Upper lobe of left lung (tissue), 4 donors: ENCODE measurements around the gene PAX9.

Source experiments
- EP300 ChIP-seq, 4 donors: sonication (generic); formaldehyde crosslinking; IDR thresholded peaks; one replicate each; pipeline ENCODE4 v1.5.1; 2017; ENCODE audit warnings: antibody characterized with exemption in 4 of 4, control low read depth in 2 of 4
- POLR2A ChIP-seq, 4 donors: fragments of 450-650 bp; IDR thresholded peaks; one replicate each; pipeline ENCODE4 v1.5.1; 2016 to 2017; ENCODE audit warnings: antibody characterized with exemption in 4 of 4, mild to moderate bottlenecking in 2 of 4
- POLR2AphosphoS5 ChIP-seq, 2 donors: sonication (generic); formaldehyde crosslinking; IDR thresholded peaks; one replicate each; pipeline ENCODE4 v1.5.1; 2017; ENCODE audit warnings: antibody characterized with exemption in 2 of 2
- TF ChIP-seq, protein P1 (sequence below), 6 experiments: fragments of 450-650 bp in 4 of 6; fragments of 200-600 bp in 2 of 6; sonication (generic) in 2 of 6; IDR thresholded peaks; one replicate each; pipeline ENCODE4 v1.5.1; 2016 to 2019; ENCODE audit warnings: antibody characterized with exemption in 6 of 6

DNA sequence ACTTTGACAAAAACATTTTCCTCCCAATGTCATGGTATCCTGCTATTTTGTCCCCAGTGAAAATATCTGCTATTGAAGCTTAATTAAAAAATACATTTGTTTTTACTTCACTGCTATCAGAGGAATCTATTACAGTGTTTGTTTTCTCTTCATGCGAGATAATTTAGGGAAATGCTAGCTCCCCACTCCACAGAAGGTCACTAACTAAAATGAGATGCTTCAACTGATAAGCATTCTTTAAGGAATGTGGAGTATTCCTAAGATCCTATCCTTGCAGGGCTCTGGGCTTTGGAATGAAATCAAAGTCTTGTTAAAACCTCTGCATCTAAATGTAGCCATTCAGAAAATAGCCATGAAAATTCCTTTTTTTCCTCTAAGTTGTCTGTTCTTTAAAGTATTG, 39.5 kb downstream of the PAX9 start:
- TF ChIP-seq POLR2A (IDR thresholded peaks at IDR 0.05), result no peak
- TF ChIP-seq, protein P1, sequence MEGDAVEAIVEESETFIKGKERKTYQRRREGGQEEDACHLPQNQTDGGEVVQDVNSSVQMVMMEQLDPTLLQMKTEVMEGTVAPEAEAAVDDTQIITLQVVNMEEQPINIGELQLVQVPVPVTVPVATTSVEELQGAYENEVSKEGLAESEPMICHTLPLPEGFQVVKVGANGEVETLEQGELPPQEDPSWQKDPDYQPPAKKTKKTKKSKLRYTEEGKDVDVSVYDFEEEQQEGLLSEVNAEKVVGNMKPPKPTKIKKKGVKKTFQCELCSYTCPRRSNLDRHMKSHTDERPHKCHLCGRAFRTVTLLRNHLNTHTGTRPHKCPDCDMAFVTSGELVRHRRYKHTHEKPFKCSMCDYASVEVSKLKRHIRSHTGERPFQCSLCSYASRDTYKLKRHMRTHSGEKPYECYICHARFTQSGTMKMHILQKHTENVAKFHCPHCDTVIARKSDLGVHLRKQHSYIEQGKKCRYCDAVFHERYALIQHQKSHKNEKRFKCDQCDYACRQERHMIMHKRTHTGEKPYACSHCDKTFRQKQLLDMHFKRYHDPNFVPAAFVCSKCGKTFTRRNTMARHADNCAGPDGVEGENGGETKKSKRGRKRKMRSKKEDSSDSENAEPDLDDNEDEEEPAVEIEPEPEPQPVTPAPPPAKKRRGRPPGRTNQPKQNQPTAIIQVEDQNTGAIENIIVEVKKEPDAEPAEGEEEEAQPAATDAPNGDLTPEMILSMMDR (IDR thresholded peaks at IDR 0.05), result no peak
- TF ChIP-seq EP300 (IDR thresholded peaks at IDR 0.05), result no peak
- no peak for TF ChIP-seq POLR2AphosphoS5 (IDR thresholded peaks at IDR 0.05)
